Omental fat pad (tissue), 4 donors: ENCODE data around the gene LPP. TPM values are rescaled to one million over a fixed set of nuclear protein-coding genes. Genes with fewer than 3 reads are reported as not detected.

Source experiments
- ATAC-seq: fragments of 150-250 bp; one replicate; pipeline ENCODE4 v1.9.1; 2016; ENCODE audit warnings: mild to moderate bottlenecking, moderate library complexity; ENCODE audit not compliant: low FRiP score
- DNase-seq: peaks from one replicate; pipeline ENCODE4 v3.0.0-alpha.2; 2019; ENCODE audit warnings: low spot score
- total RNA-seq, 4 donors: library from RNA; depleted of rRNA; stranded (reverse); fragments of >200 nt; gene quantifications; one replicate each; pipeline ENCODE4 v1.1.0, GENCODE V29; 2016
- TF ChIP-seq, protein P1 (sequence below), 3 donors: fragments of 450-650 bp; IDR thresholded peaks; one replicate each; pipeline ENCODE4 v1.5.1; 2016 to 2017; ENCODE audit warnings: antibody characterized with exemption in 3 of 3, mild to moderate bottlenecking in 3 of 3, moderate library complexity in 2 of 3

The LPP gene
- total RNA-seq, 4 donors from 2014 or later = 113 to 302 (median 126) TPM

DNA sequence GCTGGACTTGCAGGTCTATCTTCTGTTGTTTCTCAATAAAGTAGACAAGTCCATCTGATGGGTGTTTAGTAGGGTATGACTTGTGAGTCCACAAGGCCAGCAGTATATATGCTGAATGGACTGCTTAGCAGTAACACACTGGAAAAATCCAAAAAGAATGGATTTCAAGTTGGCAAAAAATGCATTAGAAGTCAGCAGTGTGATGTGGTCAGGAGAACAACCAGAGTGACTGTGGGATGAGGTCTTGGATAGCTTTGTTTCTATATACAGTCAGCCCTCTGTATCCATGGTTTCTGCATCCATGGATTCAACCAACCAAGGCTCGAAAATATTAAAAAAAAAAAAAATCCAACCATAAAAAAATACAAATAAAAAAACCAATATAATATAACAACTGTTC, 55.8 kb downstream of the LPP start:
- DNase-seq = no peak

GRCh38 chr3:188211476-188211875, 57.5 kb downstream of the LPP start:
- TF ChIP-seq, protein P1, sequence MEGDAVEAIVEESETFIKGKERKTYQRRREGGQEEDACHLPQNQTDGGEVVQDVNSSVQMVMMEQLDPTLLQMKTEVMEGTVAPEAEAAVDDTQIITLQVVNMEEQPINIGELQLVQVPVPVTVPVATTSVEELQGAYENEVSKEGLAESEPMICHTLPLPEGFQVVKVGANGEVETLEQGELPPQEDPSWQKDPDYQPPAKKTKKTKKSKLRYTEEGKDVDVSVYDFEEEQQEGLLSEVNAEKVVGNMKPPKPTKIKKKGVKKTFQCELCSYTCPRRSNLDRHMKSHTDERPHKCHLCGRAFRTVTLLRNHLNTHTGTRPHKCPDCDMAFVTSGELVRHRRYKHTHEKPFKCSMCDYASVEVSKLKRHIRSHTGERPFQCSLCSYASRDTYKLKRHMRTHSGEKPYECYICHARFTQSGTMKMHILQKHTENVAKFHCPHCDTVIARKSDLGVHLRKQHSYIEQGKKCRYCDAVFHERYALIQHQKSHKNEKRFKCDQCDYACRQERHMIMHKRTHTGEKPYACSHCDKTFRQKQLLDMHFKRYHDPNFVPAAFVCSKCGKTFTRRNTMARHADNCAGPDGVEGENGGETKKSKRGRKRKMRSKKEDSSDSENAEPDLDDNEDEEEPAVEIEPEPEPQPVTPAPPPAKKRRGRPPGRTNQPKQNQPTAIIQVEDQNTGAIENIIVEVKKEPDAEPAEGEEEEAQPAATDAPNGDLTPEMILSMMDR (IDR thresholded peaks at IDR 0.05) = no peak
- no peak for DNase-seq
- ATAC-seq = no peak

More for the DNA sequence above, 55.8 kb downstream of the LPP start:
- no peak for ATAC-seq
- TF ChIP-seq, protein P1 (IDR thresholded peaks at IDR 0.05) = no peak

DNA sequence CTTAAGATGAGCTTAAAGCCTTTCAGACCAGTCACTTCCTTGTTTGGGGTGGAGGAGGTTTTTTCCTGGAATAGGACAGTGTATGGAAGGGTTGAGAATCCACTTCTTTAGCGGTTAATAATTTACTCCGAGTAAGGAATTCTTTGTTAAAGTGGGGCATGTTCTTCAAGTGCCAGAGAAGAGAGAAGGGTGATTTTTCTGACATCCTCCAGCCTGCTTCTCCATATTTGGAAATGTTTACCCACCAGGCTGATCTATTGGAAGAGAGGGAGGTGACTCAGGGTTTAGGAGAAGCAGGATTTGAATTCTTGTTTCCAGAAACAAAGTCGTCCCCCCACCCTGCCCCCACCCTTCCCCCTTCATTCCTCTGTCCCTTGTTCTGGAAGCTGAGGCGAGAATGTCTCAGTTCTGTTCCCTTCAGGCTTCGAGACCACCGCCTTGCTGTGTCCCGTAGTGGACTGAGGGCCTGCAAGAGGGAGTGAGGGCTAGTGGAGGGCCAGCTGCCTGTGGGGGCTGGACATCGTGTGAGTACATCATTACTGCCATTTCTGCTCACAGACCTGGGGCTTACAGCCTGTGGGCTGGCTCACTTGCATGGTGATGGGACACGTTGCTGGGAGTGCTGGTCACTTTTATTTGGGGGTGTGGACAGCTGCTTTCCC, 58.5 kb downstream of the LPP start:
- peak; percentile 13 for ATAC-seq
- no peak for DNase-seq

GRCh38 chr3:188214442-188214841, 60.5 kb downstream of the LPP start:
- TF ChIP-seq, protein P1 (IDR thresholded peaks at IDR 0.05) = no peak
- DNase-seq (no peak), ATAC-seq (no peak)

More for the DNA sequence above, 58.5 kb downstream of the LPP start:
- TF ChIP-seq, protein P1 (IDR thresholded peaks at IDR 0.05) = no peak

- ATAC-seq (no peak), DNase-seq (no peak)
- TF ChIP-seq, protein P1 (IDR thresholded peaks at IDR 0.05) = no peak
These were observed 61.2 kb downstream of the LPP start for GRCh38 chr3:188215129-188215528.

GRCh38 chr3:188217011-188217463, 63.1 kb downstream of the LPP start:
- DNase-seq (no peak), ATAC-seq (no peak)
- TF ChIP-seq, protein P1 (IDR thresholded peaks at IDR 0.05) = no peak

DNA sequence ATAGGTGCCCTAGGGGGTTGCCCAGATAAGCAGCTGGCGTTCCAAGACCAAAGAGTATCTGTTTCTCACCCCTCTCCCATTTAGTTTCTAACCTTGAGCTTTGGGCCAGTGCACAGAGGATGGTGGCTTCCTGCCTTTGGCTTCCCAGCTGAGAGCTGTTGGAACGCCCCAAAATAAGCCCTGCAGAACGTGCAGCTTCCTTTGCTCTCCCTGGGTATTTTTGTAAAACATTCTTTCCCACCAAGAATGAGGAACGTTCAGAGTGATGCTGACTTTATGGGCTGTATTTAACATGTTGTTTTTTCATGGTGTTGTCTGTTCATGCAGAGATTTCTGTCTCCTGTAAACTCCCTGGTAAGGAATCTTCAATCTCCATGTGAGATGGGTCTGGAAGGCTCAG, 63.8 kb downstream of the LPP start:
- no peak for DNase-seq
- ATAC-seq = no peak
- TF ChIP-seq, protein P1 (IDR thresholded peaks at IDR 0.05) = no peak
